K562 (cell line): ENCODE data around the gene ITGB2. TPM values are rescaled to one million over a fixed set of nuclear protein-coding genes. Genes with fewer than 3 reads are reported as not detected.

ENCODE experiments used
- ATAC-seq: fragments of 200-7000 bp; cut with Tn5 transposase; 3 replicates; pipeline ENCODE4 v1.9.1; 2020; ENCODE audit warnings: moderate library complexity
- BruUV-seq: library from RNA; stranded (reverse); fragments of 400-500 nt; replicated peaks from 2 replicates; lab custom pipeline; 2021; lab: Mats Ljungman, UMichigan
- CTCF ChIA-PET: fragments of 300-600 bp; formaldehyde crosslinking; extraction: SDS; loops from one replicate; lab custom pipeline; 2021; ENCODE audit warnings: low intra/inter-chr PET ratio; lab: Yijun Ruan, JAX
- POLR2A ChIA-PET: fragments of 300-600, 350-650 bp; sonication (Branson Sonifier 250); formaldehyde crosslinking; extraction: SDS; loops from one replicate; lab custom pipeline; 2021; ENCODE audit warnings: antibody characterized with exemption, inconsistent platforms; lab: Yijun Ruan, JAX
- DNase-seq, 4 experiments: peaks; one replicate each; pipeline versions ENCODE4 v3.0.0 to v3.0.0-alpha.2; 2011 to 2018; ENCODE audit warnings: low spot score in 3 of 4, mixed read lengths in 3 of 4; ENCODE audit errors: extremely low read depth in 1 of 4
- FAIRE-seq: peaks from 2 replicates; lab custom pipeline; 2011; peaks lifted over from hg19 to GRCh38; lab: Jason Lieb, UNC
- H2AFZ ChIP-seq: 2 replicates; pipeline ENCODE4 v1.6.0; 2011; ENCODE audit warnings: low read depth, low read length, control low read depth, inconsistent platforms
- H3K27ac ChIP-seq: fragments of 200-600 bp; 3 replicates; pipeline ENCODE4 v1.8.0; 2011; ENCODE audit warnings: low read depth, mild to moderate bottlenecking, control low read depth, inconsistent platforms, low read length, moderate library complexity, mixed read lengths; ENCODE audit errors: extremely low read depth
- H3K27me3 ChIP-seq, 2 experiments: fragments of 300-600 bp in 1 of 2; 2 replicates in 1 of 2; 3 replicates in 1 of 2; pipeline versions ENCODE4 v1.6.0 to v1.8.0; 2011; ENCODE audit warnings: inconsistent platforms in 2 of 2, low read length in 2 of 2, mild to moderate bottlenecking in 1 of 2, mixed read lengths in 1 of 2, moderate library complexity in 1 of 2; ENCODE audit not compliant: control insufficient read depth in 2 of 2, insufficient read depth in 2 of 2
- H3K36me3 ChIP-seq: fragments of 300-600 bp; 3 replicates; pipeline ENCODE4 v1.8.0; 2011; ENCODE audit warnings: mild to moderate bottlenecking, low read length, inconsistent platforms; ENCODE audit not compliant: control insufficient read depth, insufficient read depth
- H3K4me1 ChIP-seq, 2 experiments: fragments of 200-600 bp in 1 of 2; replicated peaks in 1 of 2; 2 replicates in 1 of 2; 3 replicates in 1 of 2; pipeline versions ENCODE4 v1.5.1 to v1.8.0; 2011; ENCODE audit warnings: inconsistent platforms in 2 of 2, low read length in 2 of 2, mild to moderate bottlenecking in 1 of 2, mixed read lengths in 1 of 2, moderate library complexity in 1 of 2; ENCODE audit not compliant: control insufficient read depth in 2 of 2, insufficient read depth in 2 of 2
- H3K4me2 ChIP-seq: 2 replicates; pipeline ENCODE4 v1.6.1; 2011; ENCODE audit warnings: low read length, control low read depth, inconsistent platforms, mixed read lengths; ENCODE audit not compliant: insufficient read depth
- H3K4me3 ChIP-seq: fragments of 200-600 bp; sonication (generic), shearing (Covaris generic); 2 replicates; pipeline ENCODE4 v1.5.1; 2016; ENCODE audit warnings: control low read depth, inconsistent platforms
- H3K79me2 ChIP-seq: fragments of 200-600 bp; 3 replicates; pipeline ENCODE4 v1.8.0; 2011; ENCODE audit warnings: low read length, inconsistent platforms; ENCODE audit not compliant: control insufficient read depth, insufficient read depth
- H3K9ac ChIP-seq, 2 experiments: 2 replicates each; pipeline versions ENCODE4 v1.6.0 to v1.6.1; 2011; ENCODE audit warnings: low read depth in 2 of 2, low read length in 2 of 2, control low read depth in 1 of 2, inconsistent platforms in 1 of 2, mild to moderate bottlenecking in 1 of 2, mixed read lengths in 1 of 2; ENCODE audit not compliant: insufficient read depth in 1 of 2
- H3K9me1 ChIP-seq: one replicate; pipeline ENCODE4 v1.6.0; 2011; ENCODE audit warnings: inconsistent platforms, mild to moderate bottlenecking, low read length, moderate library complexity; ENCODE audit not compliant: control insufficient read depth, insufficient read depth
- H3K9me3 ChIP-seq: replicated peaks from 2 replicates; pipeline ENCODE4 v1.5.1; 2011; ENCODE audit warnings: low read depth, low read length, inconsistent platforms; ENCODE audit not compliant: control insufficient read depth, insufficient read depth
- H4K20me1 ChIP-seq: replicated peaks from 2 replicates; pipeline ENCODE4 v1.6.1; 2011; ENCODE audit warnings: low read length, inconsistent platforms, mixed read lengths; ENCODE audit not compliant: control insufficient read depth, insufficient read depth
- CBX3 ChIP-seq, 2 experiments: IDR thresholded peaks; 1 replicate in 1 of 2; 2 replicates in 1 of 2; pipeline ENCODE4 v1.6.1; 2012; ENCODE audit warnings: inconsistent platforms in 2 of 2, low read length in 2 of 2, borderline replicate concordance in 1 of 2, control low read depth in 1 of 2
- E2F5 ChIP-seq: sonication (generic); formaldehyde crosslinking; IDR thresholded peaks from 2 replicates; pipeline ENCODE4 v1.8.0; 2022; ENCODE audit warnings: mild to moderate bottlenecking, missing genetic modification reagents
- GABPB1 ChIP-seq: sonication (generic); formaldehyde crosslinking; IDR thresholded peaks from 2 replicates; pipeline ENCODE4 v1.8.0; 2022; ENCODE audit warnings: mild to moderate bottlenecking, missing genetic modification reagents
- THAP12 ChIP-seq: fragments of 250-450 bp; sonication (Bioruptor Pico); IDR thresholded peaks from 2 replicates; pipeline ENCODE4 v1.9.0; 2021; ENCODE audit warnings: mild to moderate bottlenecking, inconsistent platforms
- ZNF280B ChIP-seq: fragments of 250-450 bp; sonication (Bioruptor Pico); IDR thresholded peaks from 2 replicates; pipeline ENCODE4 v1.5.1; 2021; ENCODE audit warnings: mild to moderate bottlenecking
- WGBS: fragments of 100-300 bp; shearing (Covaris generic); methylation state at CpG from one replicate; pipeline ENCODE4 v1.1.6; 2016; ENCODE audit warnings: low coverage, mixed read lengths; ENCODE audit not compliant: insufficient coverage; ENCODE audit errors: missing lambda C conversion rate; 5-methylcytosine and 5-hydroxymethylcytosine counted together
- in situ Hi-C: fragments of 300-500 bp; cut with MboI; formaldehyde crosslinking; loops from 4 replicates; pipeline ENCODE4 v1.15.0; 2018; ENCODE audit warnings: inconsistent platforms, mixed read lengths
- intact Hi-C: fragments of 100-400 bp; cut with micrococcal nuclease; formaldehyde crosslinking; loops from 2 replicates; pipeline ENCODE4 v1.14.2; 2022
- polyA plus RNA-seq, 8 experiments: library from polyadenylated mRNA; depleted of rRNA in 4 of 8; stranded (reverse) in 5 of 8; unstranded in 3 of 8; fragments of >200 nt; fragmentation: Nextera tagmentation in 2 of 8; fragmentation: Illumina TruSeq in 1 of 8; extraction: Ambion mirVana in 2 of 8; extraction: Trizol in 1 of 8; gene quantifications; 2 replicates each; pipeline versions ENCODE4 v1.2.1 to v1.2.3, GENCODE V29; 2011 to 2014; ENCODE audit warnings: inconsistent platforms in 1 of 8, missing spikeins in 1 of 8
- total RNA-seq, 7 experiments: library from RNA; depleted of rRNA in 6 of 7; stranded (reverse); fragments of >200 nt in 6 of 7; fragmentation: Illumina TruSeq in 2 of 7; extraction: Trizol in 2 of 7; gene quantifications; 2 replicates each; pipeline versions ENCODE4 v1.2.1 to v1.2.3, GENCODE V29; 2011 to 2021; ENCODE audit warnings: low replicate concordance in 1 of 7

ITGB2 gene
- total and polyA plus RNA-seq, 9 of the 15 experiments (the other 6 are each of a cell fraction or from before 2014, with no cell fraction given) = 0.07 to 1.3 (median 0.51) TPM; not detected in 2

- in situ Hi-C loops (no loop called here), intact Hi-C loops (no loop called here)
- H3K79me2 ChIP-seq = no peaks in the 10 kb centered on the region
- peaks cover 6 to 69% of the 10 kb centered on the region in 2 experiments for H3K4me1 ChIP-seq
- H3K27me3 ChIP-seq = peaks cover 34 to 79% of the 10 kb centered on the region in 2 experiments
- FAIRE-seq (no peak), ATAC-seq (no peak), DNase-seq (no peak)
- H3K9ac ChIP-seq = no peak overlapping the region
- H3K4me2 ChIP-seq = no peak overlapping the region
- POLR2A ChIA-PET = interaction anchor here (0.6 to 1.5 kb wide), 4 partner anchors 8 to 531 kb away, joined by 3 to 4 read pairs (median 4); partner anchors contain the start of gene UBE2G2
- H4K20me1 ChIP-seq = peaks cover 11% of the 10 kb centered on the region; the same call in 1 of the 2 replicates
- CTCF ChIA-PET = no interaction called here
- no peak overlapping the region for H3K4me3 ChIP-seq
- no TSS peak for BruUV-seq
- no peaks in the 10 kb centered on the region for H3K9me1 ChIP-seq
- 17% methylated on average over 48 of the region's 49 CpGs for WGBS
- peaks cover 12% of the 10 kb centered on the region for H3K9me3 ChIP-seq
- no peak overlapping the region for H3K27ac ChIP-seq
- TF ChIP-seq ZNF280B (CRISPR knock-in tag) (no peak), CBX3 (IDR thresholded peaks at IDR 0.05; ENCODE audit: borderline replicate concordance in 1 of 2, low read length in 2 of 2) (no peak), E2F5 (CRISPR knock-in tag) (peak; percentile 70; the same call in 1 of the 2 replicates), THAP12 (CRISPR knock-in tag) (no peak), GABPB1 (CRISPR knock-in tag) (0 out of 2 replicates have a peak, but pooled peaks have one; percentile 27)
- no peak overlapping the region for H2AFZ ChIP-seq
- no peaks in the 10 kb centered on the region; the same call in 2 of the 3 replicates for H3K36me3 ChIP-seq
Observed at GRCh38 chr21:44898851-44899767, 21.6 kb downstream of the ITGB2 start.
